GM12872 (cell line): ENCODE measurements around the gene MBD3L5.
"Not testable (repeated sequence)": the region's sequence is repeated elsewhere in the genome, so short reads cannot be mapped to it uniquely, and the experiment has no call there.

Experiments used
- CTCF ChIP-seq: IDR thresholded peaks from 3 replicates; pipeline ENCODE4 v1.5.1; 2011; ENCODE audit warnings: low read depth, mild to moderate bottlenecking, low read length, moderate library complexity; ENCODE audit not compliant: insufficient read depth

Gene MBD3L5

GRCh38 chr19:7030278-7030677 lies at the start of gene MBD3L5:
TSS of gene MBD3L5 (plus strand) at chr19:7030578. CDS start at chr19:7030612, 34 bp downstream.
- TF ChIP-seq CTCF = not testable (repeated sequence)

- TF ChIP-seq CTCF = no peak
Observed at GRCh38 chr19:6983448-6983847, 46.9 kb upstream of the MBD3L5 start.

GRCh38 chr19:6987850-6988249 lies 42.5 kb upstream of the MBD3L5 start:
- TF ChIP-seq CTCF = no peak

GRCh38 chr19:6988257-6988656 lies 42.1 kb upstream of the MBD3L5 start:
- TF ChIP-seq CTCF = no peak

GRCh38 chr19:6995054-6995453 lies 35.3 kb upstream of the MBD3L5 start:
- TF ChIP-seq CTCF = no peak

- TF ChIP-seq CTCF = no peak
Observed at GRCh38 chr19:6996810-6997209, 33.6 kb upstream of the MBD3L5 start.

- no peak for TF ChIP-seq CTCF
Observed at GRCh38 chr19:6997679-6998445, 32.5 kb upstream of the MBD3L5 start.
